ENCODE measurements around the gene SYT5. TPM values are rescaled to one million over a fixed set of nuclear protein-coding genes. Genes with fewer than 3 reads are reported as not detected.

Gene SYT5
- total and polyA plus RNA-seq, 2 of the 8 experiments (the other 6 are each of a cell fraction or from before 2014, with no cell fraction given) = 0.35 to 0.67 TPM

GRCh38 chr19:55173714-55174409 is 6.2 kb downstream of the SYT5 start (continued):
- TF ChIP-seq TEAD4 (IDR thresholded peaks at IDR 0.05; ENCODE audit: low read depth, low read length) = no peak
- no peak for TF ChIP-seq TBP (IDR thresholded peaks at IDR 0.05; ENCODE audit: low read depth, low read length)
- no peak for TF ChIP-seq SP1 (IDR thresholded peaks at IDR 0.05; ENCODE audit: low read depth, low read length)
- no peak for TF ChIP-seq RXRA (IDR thresholded peaks at IDR 0.05; ENCODE audit: insufficient read depth, low read depth, low read length)
- TF ChIP-seq CTCF (IDR thresholded peaks at IDR 0.05; ENCODE audit: control extremely low read depth in 1 of 3, insufficient read depth in 1 of 3, low read depth in 1 of 3, low read length in 3 of 3) = peak in 1 of 3 experiments; percentile 0; a peak in 1 of 4 replicates

Data from H1 (cell line).